Stomach (tissue), 9 donors: ENCODE measurements around the gene EOMES. TPM values are rescaled to one million over a fixed set of nuclear protein-coding genes. Genes with fewer than 3 reads are reported as not detected.

ENCODE experiments used
- DNase-seq, 2 donors: peaks; one replicate each; pipeline versions ENCODE4 v3.0.0 to v3.0.0-alpha.2; 2013 to 2019
- H3K27ac ChIP-seq, 5 donors: fragments of 200-600 bp in 4 of 5; sonication (generic) in 4 of 5; one replicate each; pipeline ENCODE4 v1.5.1; 2013 to 2019; ENCODE audit warnings: mild to moderate bottlenecking in 1 of 5, moderate library complexity in 1 of 5
- H3K27me3 ChIP-seq, 3 donors: fragments of 200-600 bp; sonication (generic); one replicate each; pipeline ENCODE4 v1.5.1; 2017 to 2019; ENCODE audit warnings: mixed run types in 1 of 3
- H3K36me3 ChIP-seq, 4 donors: fragments of 200-600 bp; sonication (generic); 1 replicate in 3 of 4; 2 replicates in 1 of 4; pipeline ENCODE4 v1.5.1; 2016 to 2019
- H3K4me1 ChIP-seq, 4 donors: fragments of 200-600 bp; sonication (generic); one replicate each; pipeline ENCODE4 v1.5.1; 2016 to 2019
- H3K4me3 ChIP-seq, 4 donors: fragments of 200-600 bp; sonication (generic) in 3 of 4; one replicate each; pipeline ENCODE4 v1.5.1; 2016 to 2019; ENCODE audit warnings: mild to moderate bottlenecking in 1 of 4
- H3K9me3 ChIP-seq, 4 donors: fragments of 200-600 bp; sonication (generic); one replicate each; pipeline ENCODE4 v1.5.1; 2016 to 2019
- CTCF ChIP-seq, 7 experiments: fragments of 450-650 bp in 4 of 7; fragments of 200-600 bp in 3 of 7; sonication (generic) in 3 of 7; IDR thresholded peaks; one replicate each; pipeline ENCODE4 v1.5.1; 2016 to 2019; ENCODE audit warnings: antibody characterized with exemption in 7 of 7, control low read depth in 2 of 7, mild to moderate bottlenecking in 1 of 7
- EP300 ChIP-seq: sonication (generic); formaldehyde crosslinking; IDR thresholded peaks from one replicate; pipeline ENCODE4 v1.6.1; 2017; ENCODE audit warnings: antibody characterized with exemption
- POLR2A ChIP-seq, 4 donors: fragments of 450-650 bp; IDR thresholded peaks; one replicate each; pipeline ENCODE4 v1.6.1; 2016; ENCODE audit warnings: antibody characterized with exemption in 4 of 4, control low read depth in 2 of 4, mild to moderate bottlenecking in 1 of 4, moderate library complexity in 1 of 4
- POLR2AphosphoS5 ChIP-seq, 3 donors: sonication (generic); formaldehyde crosslinking; IDR thresholded peaks; one replicate each; pipeline ENCODE4 v1.6.1; 2016; ENCODE audit warnings: antibody characterized with exemption in 3 of 3
- WGBS, 5 donors: extraction: QIAGEN DNeasy Blood & Tissue Kit in 3 of 5; methylation state at CpG; one replicate each; pipeline versions ENCODE4 v1.1.5 to v1.1.7; 2013 to 2018; 5-methylcytosine and 5-hydroxymethylcytosine counted together
- intact Hi-C: fragments of 100-400 bp; cut with DNase I; formaldehyde crosslinking; loops from one replicate; pipeline ENCODE4 v1.15.1; 2023; ENCODE audit warnings: low total_unique reads
- polyA plus RNA-seq, 3 donors: library from polyadenylated mRNA; stranded (reverse); fragments of 200-250 nt; gene quantifications; one replicate each; pipeline ENCODE4 v1.2.3, GENCODE V29; 2013
- total RNA-seq, 5 donors: library from RNA; depleted of rRNA; stranded (reverse); fragments of >200 nt; gene quantifications; one replicate each; pipeline versions ENCODE4 v1.1.0 to v1.2.3, GENCODE V29; 2014 to 2016
- donor health status: healthy with polysubstance abuse.
- donor health status: Bipolar disorder and iron deficiency.
- donor health status: healthy.

EOMES gene
- total and polyA plus RNA-seq, 8 donors, result 0.10 to 0.58 (median 0.34) TPM; not detected in 4

- no peak for DNase-seq
- Histone ChIP-seq H3K9me3 (no peaks in the 10 kb centered on the region), H3K36me3 (no peaks in the 10 kb centered on the region), H3K4me1 (no peaks in the 10 kb centered on the region), H3K27ac (no peak overlapping the region), H3K4me3 (no peak overlapping the region), H3K27me3 (no peaks in the 10 kb centered on the region)
- intact Hi-C loops, result no loop called here
- 65 to 76% (median 71%) methylated on average over 2 of the region's 2 CpGs for WGBS, 5 donors
- no peak for TF ChIP-seq EP300
- no peak for TF ChIP-seq POLR2AphosphoS5 (IDR thresholded peaks at IDR 0.05)
- TF ChIP-seq CTCF (IDR thresholded peaks at IDR 0.05), result no peak
- no peak for TF ChIP-seq POLR2A (IDR thresholded peaks at IDR 0.05)
Observed at GRCh38 chr3:27756877-27757276, 34.8 kb upstream of the EOMES start.

DNA sequence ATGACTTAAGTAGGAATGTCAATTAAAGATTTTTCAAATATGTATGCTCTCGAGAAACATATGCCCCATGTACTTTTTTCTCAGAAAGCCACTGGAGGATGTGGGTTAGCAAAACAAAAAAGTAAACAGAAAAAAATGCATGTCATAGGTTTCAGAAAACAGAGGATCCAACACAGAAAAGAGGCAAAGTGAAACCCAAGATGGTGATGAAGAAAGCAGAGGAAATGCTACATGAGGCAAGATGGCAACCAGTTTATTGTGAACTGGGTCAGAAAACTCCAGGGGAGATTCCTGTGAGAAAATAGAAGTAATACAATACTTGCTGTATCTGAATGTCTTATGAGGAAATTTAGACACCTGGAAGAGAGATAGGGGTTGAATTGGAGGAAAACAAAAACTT, 30.8 kb upstream of the EOMES start:
- peaks cover 0 to 4% (median 0%) of the 10 kb centered on the region in 3 donors for H3K27me3 ChIP-seq

DNA sequence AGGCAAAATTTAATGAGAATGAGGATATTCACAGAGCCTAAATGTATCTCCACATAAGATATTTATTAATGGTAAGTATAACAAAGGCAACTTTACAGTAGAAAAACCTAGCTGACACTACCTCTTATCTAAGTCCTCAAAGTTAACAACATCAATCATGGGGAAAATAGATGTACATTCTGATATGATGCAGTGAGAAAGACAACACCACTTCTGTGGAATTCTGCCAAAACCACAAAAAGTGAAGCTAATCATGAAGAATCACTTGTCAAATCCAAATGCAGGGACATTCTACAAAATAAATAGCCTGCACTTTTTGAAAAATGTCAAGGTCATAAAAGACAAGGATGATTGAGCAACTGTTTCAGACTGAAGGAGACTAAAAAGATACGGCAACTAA, 27.5 kb upstream of the EOMES start:
- Histone ChIP-seq H3K36me3 (no peaks in the 10 kb centered on the region), H3K27ac (no peak overlapping the region), H3K4me3 (no peak overlapping the region), H3K4me1 (no peaks in the 10 kb centered on the region), H3K9me3 (no peaks in the 10 kb centered on the region), H3K27me3 (peaks cover 0 to 4% (median 0%) of the 10 kb centered on the region in 3 donors)
- TF ChIP-seq POLR2AphosphoS5 (IDR thresholded peaks at IDR 0.05), result no peak
- TF ChIP-seq EP300, result no peak
- TF ChIP-seq CTCF (IDR thresholded peaks at IDR 0.05), result no peak
- no peak for TF ChIP-seq POLR2A (IDR thresholded peaks at IDR 0.05)
- no peak for DNase-seq
- WGBS, 5 donors, result 67 to 78% (median 73%) methylated on average over 1 of the region's 1 CpG
- intact Hi-C loops, result no loop called here

More for the DNA sequence above, 30.8 kb upstream of the EOMES start:
- H3K4me3 ChIP-seq, result no peak overlapping the region
- H3K4me1 ChIP-seq, result no peaks in the 10 kb centered on the region
- H3K9me3 ChIP-seq, result no peaks in the 10 kb centered on the region
- intact Hi-C loops, result no loop called here
- 71 to 88% (median 82%) methylated on average over 1 of the region's 1 CpG for WGBS, 5 donors
- H3K27ac ChIP-seq, result no peak overlapping the region
- DNase-seq, result no peak
- H3K36me3 ChIP-seq, result no peaks in the 10 kb centered on the region
- TF ChIP-seq CTCF (IDR thresholded peaks at IDR 0.05), result no peak
- no peak for TF ChIP-seq EP300
- no peak for TF ChIP-seq POLR2A (IDR thresholded peaks at IDR 0.05)
- TF ChIP-seq POLR2AphosphoS5 (IDR thresholded peaks at IDR 0.05), result no peak

- no peak for TF ChIP-seq EP300
- TF ChIP-seq POLR2A (IDR thresholded peaks at IDR 0.05), result no peak
- TF ChIP-seq CTCF (IDR thresholded peaks at IDR 0.05), result no peak
- TF ChIP-seq POLR2AphosphoS5 (IDR thresholded peaks at IDR 0.05), result no peak
- Histone ChIP-seq H3K4me1 (no peaks in the 10 kb centered on the region), H3K9me3 (no peaks in the 10 kb centered on the region), H3K27me3 (peaks cover 0 to 4% (median 0%) of the 10 kb centered on the region in 3 donors), H3K4me3 (no peak overlapping the region), H3K27ac (no peak overlapping the region), H3K36me3 (no peaks in the 10 kb centered on the region)
- 70 to 81% (median 76%) methylated on average over 3 of the region's 3 CpGs for WGBS, 5 donors
- intact Hi-C loops, result no loop called here
- DNase-seq, result no peak
Observed at GRCh38 chr3:27746838-27747237, 24.7 kb upstream of the EOMES start.
